NCI-H446 treated with DMSO at 0.1 percent for 48 hours (cell line): Measurements from ENCODE around the gene KIF25.
"Not testable (repeated sequence)": the region's sequence is repeated elsewhere in the genome, so short reads cannot be mapped to it uniquely, and the experiment has no call there.

Experiments used
- DNase-seq: peaks from one replicate; lab custom pipeline; 2025; lab: John Stamatoyannopoulos, UW

KIF25 gene

DNA sequence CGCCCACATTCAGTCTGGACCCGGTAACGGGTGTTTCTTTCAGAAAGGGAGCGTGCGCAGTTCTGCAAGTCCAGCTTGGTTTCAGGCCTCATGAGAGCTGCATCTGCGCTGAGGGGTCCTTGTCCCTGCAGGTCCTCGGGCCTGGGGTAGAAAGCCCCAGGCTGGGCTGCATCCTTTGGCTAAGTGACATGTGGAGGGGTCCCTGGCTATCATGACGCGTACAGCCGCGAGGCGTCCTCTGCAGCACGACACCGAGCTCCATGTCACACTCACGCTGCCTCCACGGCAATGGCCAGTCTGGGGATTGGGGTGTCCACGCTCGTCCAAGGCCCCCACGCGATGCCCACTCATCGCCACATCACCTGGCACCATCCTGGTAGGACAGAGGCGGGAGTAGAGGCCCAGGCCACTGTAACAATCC, 1.7 kb upstream of the KIF25 start:
- DNase-seq = no peak

GRCh38 chr6:167996424-167997199, 859 bp upstream of the KIF25 start:
- no peak for DNase-seq

GRCh38 chr6:167998215-167998614, 744 bp downstream of the KIF25 start:
- no peak for DNase-seq

- DNase-seq = no peak
Measured at GRCh38 chr6:168000198-168001028, 2.9 kb downstream of the KIF25 start.

DNA sequence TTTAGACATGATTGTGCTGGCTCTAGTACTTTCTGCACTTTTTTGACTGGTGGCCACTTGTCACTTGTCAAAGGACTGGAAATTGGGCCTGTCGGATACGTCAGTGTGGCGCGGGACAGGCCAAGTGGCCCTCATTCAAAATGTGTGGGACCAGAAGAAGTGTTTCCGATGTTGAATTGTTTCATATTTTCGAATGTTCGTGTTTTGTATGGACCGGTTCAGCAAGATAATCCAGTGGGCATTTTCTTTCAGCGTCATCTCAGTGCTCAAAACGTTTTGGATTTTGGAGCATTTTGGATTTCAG, 3.5 kb downstream of the KIF25 start:
- DNase-seq = no peak

- not testable (repeated sequence) for DNase-seq
Measured at GRCh38 chr6:168001514-168001913, 4.0 kb downstream of the KIF25 start.

- no peak for DNase-seq
Measured at GRCh38 chr6:168002804-168003203, 5.3 kb downstream of the KIF25 start.

DNA sequence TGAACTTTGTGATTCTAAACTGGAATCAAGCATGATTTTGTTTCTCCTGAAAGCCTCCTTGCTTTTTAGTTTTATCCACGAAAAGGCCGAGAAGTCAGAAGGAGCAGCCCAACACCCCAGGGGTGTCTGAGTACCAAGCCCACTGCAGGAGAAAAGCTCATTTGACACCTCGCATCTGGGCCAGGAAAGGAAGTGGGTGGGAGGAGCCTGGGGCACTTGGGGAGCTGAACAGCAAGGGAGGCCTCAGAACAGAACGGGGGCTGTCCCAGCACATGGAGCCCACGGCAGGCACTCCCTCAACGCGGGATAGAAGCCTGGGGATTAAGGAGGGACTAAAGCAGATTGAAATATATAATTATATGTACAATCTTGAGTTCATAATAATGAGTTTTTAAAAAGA, 6.6 kb downstream of the KIF25 start:
- DNase-seq = no peak

GRCh38 chr6:168004945-168005344, 7.5 kb downstream of the KIF25 start:
- DNase-seq = no peak

GRCh38 chr6:168005796-168006195, 8.3 kb downstream of the KIF25 start:
- no peak for DNase-seq

GRCh38 chr6:168007592-168008338, 10.3 kb downstream of the KIF25 start:
- DNase-seq = no peak

DNA sequence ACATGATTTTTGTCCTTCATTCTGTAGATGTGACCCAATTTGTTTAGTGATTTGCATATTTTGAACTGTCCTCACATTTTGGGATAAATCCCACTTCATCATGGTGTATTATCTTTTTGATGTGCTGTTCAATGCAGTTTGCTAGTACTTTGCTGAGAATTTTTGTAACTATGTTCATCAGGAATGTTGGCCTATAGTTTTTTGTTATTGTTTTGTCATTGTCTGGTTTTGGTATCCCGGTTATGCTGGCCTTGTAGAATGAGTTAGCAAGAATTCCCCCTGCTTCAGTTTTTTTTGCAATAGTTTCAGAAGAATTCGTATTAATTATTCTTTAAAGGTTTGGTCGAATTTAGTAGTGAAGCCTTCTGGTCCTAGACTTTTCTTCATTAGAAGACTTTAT, 11.9 kb downstream of the KIF25 start:
- no peak for DNase-seq

- DNase-seq = no peak
Measured at GRCh38 chr6:168011291-168011690, 13.8 kb downstream of the KIF25 start.

GRCh38 chr6:168012431-168013249, 15.2 kb downstream of the KIF25 start:
- no peak for DNase-seq

GRCh38 chr6:168013250-168013915, 15.9 kb downstream of the KIF25 start:
- no peak for DNase-seq

DNA sequence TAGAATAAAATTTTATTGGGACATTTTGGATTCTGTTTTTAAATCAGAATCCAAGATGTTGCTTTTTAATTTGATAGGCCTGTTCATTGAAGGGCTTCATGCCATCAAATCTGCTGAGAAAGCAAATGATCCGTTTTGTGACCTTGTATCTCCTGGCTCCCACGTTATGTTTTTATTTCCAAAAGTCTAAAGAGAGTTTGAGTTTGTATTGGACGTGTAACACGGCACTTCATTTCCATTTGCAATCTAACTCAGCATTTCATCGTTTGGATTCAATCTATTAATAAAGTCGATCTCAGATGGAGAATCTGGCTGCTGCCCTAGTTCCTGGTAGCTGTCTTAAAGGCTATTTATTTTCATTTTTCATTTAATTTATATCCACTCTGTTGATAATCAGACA, 17.0 kb downstream of the KIF25 start:
- DNase-seq = no peak

GRCh38 chr6:168015009-168015408, 17.5 kb downstream of the KIF25 start:
- no peak for DNase-seq

DNA sequence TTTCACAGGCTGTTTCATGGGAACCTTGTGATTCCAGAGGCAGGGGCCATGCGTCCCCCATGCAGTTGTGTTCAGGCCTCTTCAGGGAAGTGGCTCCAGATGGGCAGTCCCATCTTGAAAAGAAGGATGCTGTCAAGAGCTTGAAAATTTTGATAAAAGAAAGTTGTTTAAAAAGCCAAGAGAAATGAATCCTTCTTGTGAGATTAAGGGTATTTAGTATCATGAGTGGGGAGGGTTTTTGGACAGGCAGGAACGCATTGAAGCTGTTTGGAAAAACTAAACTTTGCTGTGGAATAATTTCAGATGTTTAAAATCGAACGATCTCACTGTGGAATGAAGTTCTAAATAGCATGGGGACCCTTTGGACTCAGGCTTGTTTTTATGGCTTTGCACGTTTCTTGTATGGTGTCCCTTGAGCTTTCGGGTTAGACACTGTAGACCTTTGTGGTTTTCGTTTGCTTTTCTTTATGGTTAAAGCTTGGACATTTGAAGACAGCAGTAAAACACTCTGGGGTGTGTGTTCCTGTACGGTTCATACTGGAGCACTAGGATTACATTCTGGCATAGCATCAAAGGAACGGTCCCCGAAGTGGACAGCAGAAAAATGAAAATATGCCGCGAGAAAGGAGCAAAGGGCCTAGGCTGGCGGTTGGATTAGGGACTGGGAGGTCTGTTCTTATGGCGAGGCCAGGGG, 18.2 kb downstream of the KIF25 start:
- DNase-seq = no peak

GRCh38 chr6:168016176-168016620, 18.7 kb downstream of the KIF25 start:
- no peak for DNase-seq

GRCh38 chr6:168016721-168017525, 19.5 kb downstream of the KIF25 start:
- no peak for DNase-seq
